Mesenchymal stem cell (in vitro differentiated cells and primary cell): ENCODE data around the gene CLIP3.

Experiments used
- DNase-seq: peaks from one replicate; pipeline ENCODE4 v3.0.0-alpha.2; 2013
- H2AFZ ChIP-seq: one replicate; pipeline ENCODE4 v1.6.1; 2013; ENCODE audit warnings: low read depth, mild to moderate bottlenecking, control low read depth, inconsistent platforms, low read length, moderate library complexity
- H2AK5ac ChIP-seq: 2 replicates; pipeline ENCODE4 v1.6.1; 2013; ENCODE audit warnings: low read length, moderate library complexity, mild to moderate bottlenecking, inconsistent platforms; ENCODE audit not compliant: severe bottlenecking
- H2BK120ac ChIP-seq: one replicate; pipeline ENCODE4 v1.6.1; 2013; ENCODE audit warnings: low read depth, mild to moderate bottlenecking, inconsistent platforms, low read length, moderate library complexity
- H2BK12ac ChIP-seq, 2 experiments: one replicate each; pipeline ENCODE4 v1.6.1; 2013; ENCODE audit warnings: inconsistent platforms in 2 of 2, low read length in 2 of 2, mild to moderate bottlenecking in 2 of 2, moderate library complexity in 2 of 2, control low read depth in 1 of 2
- H2BK15ac ChIP-seq: one replicate; pipeline ENCODE4 v1.6.1; 2013; ENCODE audit warnings: mild to moderate bottlenecking, low read depth, inconsistent platforms; ENCODE audit not compliant: poor library complexity, severe bottlenecking
- H2BK5ac ChIP-seq: 2 replicates; pipeline ENCODE4 v1.6.1; 2013; ENCODE audit warnings: low read depth, mild to moderate bottlenecking, low read length, control low read depth, inconsistent platforms; ENCODE audit not compliant: poor library complexity, severe bottlenecking
- H3K14ac ChIP-seq, 2 experiments: one replicate each; pipeline ENCODE4 v1.6.1; 2013; ENCODE audit warnings: inconsistent platforms in 2 of 2, low read length in 2 of 2, control low read depth in 1 of 2, mild to moderate bottlenecking in 1 of 2, moderate library complexity in 1 of 2
- H3K18ac ChIP-seq, 2 experiments: one replicate each; pipeline ENCODE4 v1.6.1; 2013; ENCODE audit warnings: inconsistent platforms in 2 of 2, low read length in 2 of 2, control low read depth in 1 of 2, low read depth in 1 of 2, mild to moderate bottlenecking in 1 of 2
- H3K23ac ChIP-seq, 2 experiments: one replicate each; pipeline ENCODE4 v1.6.1; 2013; ENCODE audit warnings: inconsistent platforms in 2 of 2, low read length in 2 of 2, mild to moderate bottlenecking in 2 of 2, moderate library complexity in 2 of 2, control low read depth in 1 of 2
- H3K27ac ChIP-seq: 2 replicates; pipeline ENCODE4 v1.5.1; 2013; ENCODE audit warnings: mild to moderate bottlenecking, moderate library complexity, low read length, control low read depth, inconsistent platforms; ENCODE audit not compliant: poor library complexity, severe bottlenecking
- H3K27me3 ChIP-seq, 2 experiments: 2 replicates each; pipeline versions ENCODE4 v1.6.1 to v1.7.0; 2013; ENCODE audit warnings: low read length in 2 of 2, mild to moderate bottlenecking in 2 of 2, moderate library complexity in 2 of 2, control low read depth in 1 of 2, inconsistent platforms in 1 of 2; ENCODE audit not compliant: control insufficient read depth in 1 of 2, insufficient read depth in 1 of 2
- H3K36me3 ChIP-seq, 2 experiments: 2 replicates each; pipeline versions ENCODE4 v1.6.1 to v1.7.0; 2013; ENCODE audit warnings: low read length in 2 of 2, control low read depth in 1 of 2, inconsistent platforms in 1 of 2, low read depth in 1 of 2, mild to moderate bottlenecking in 1 of 2; ENCODE audit not compliant: insufficient read depth in 2 of 2, control insufficient read depth in 1 of 2
- H3K4ac ChIP-seq, 2 experiments: one replicate each; pipeline ENCODE4 v1.6.1; 2013; ENCODE audit warnings: inconsistent platforms in 2 of 2, low read length in 2 of 2, mild to moderate bottlenecking in 2 of 2, moderate library complexity in 2 of 2, control low read depth in 1 of 2, low read depth in 1 of 2
- H3K4me1 ChIP-seq: 2 replicates; pipeline ENCODE4 v1.6.1; 2013; ENCODE audit warnings: low read depth, low read length, control low read depth; ENCODE audit not compliant: control insufficient read depth, insufficient read depth
- H3K4me2 ChIP-seq: 2 replicates; pipeline ENCODE4 v1.6.1; 2013; ENCODE audit warnings: low read length, mild to moderate bottlenecking, inconsistent platforms; ENCODE audit not compliant: poor library complexity, severe bottlenecking
- H3K4me3 ChIP-seq, 2 experiments: 2 replicates each; pipeline versions ENCODE4 v1.5.1 to v1.7.0; 2013; ENCODE audit warnings: low read length in 2 of 2, mild to moderate bottlenecking in 2 of 2, control low read depth in 1 of 2, low read depth in 1 of 2; ENCODE audit not compliant: insufficient read depth in 1 of 2
- H3K79me1 ChIP-seq: replicated peaks from 2 replicates; pipeline ENCODE4 v1.6.1; 2013; ENCODE audit warnings: mild to moderate bottlenecking, control low read depth, low read length, inconsistent platforms; ENCODE audit not compliant: poor library complexity, severe bottlenecking
- H3K9ac ChIP-seq: 2 replicates; pipeline ENCODE4 v1.7.0; 2013; ENCODE audit warnings: mild to moderate bottlenecking, low read length, moderate library complexity
- H3K9me3 ChIP-seq: 2 replicates; pipeline ENCODE4 v1.7.0; 2013; ENCODE audit warnings: mild to moderate bottlenecking, low read length; ENCODE audit not compliant: control insufficient read depth
- H4K8ac ChIP-seq: one replicate; pipeline ENCODE4 v1.6.1; 2013; ENCODE audit warnings: inconsistent platforms, mild to moderate bottlenecking, low read length, moderate library complexity
- H4K91ac ChIP-seq: one replicate; pipeline ENCODE4 v1.6.1; 2013; ENCODE audit warnings: mild to moderate bottlenecking, low read length, inconsistent platforms
- WGBS: methylation state at CpG from one replicate; pipeline ENCODE4 v1.1.7; 2013; ENCODE audit warnings: mixed read lengths; 5-methylcytosine and 5-hydroxymethylcytosine counted together

Gene CLIP3

GRCh38 chr19:35987571-35987896 is 45.1 kb downstream of the CLIP3 start:
- no peak for DNase-seq
- Histone ChIP-seq H2BK15ac (no peak overlapping the region), H3K4ac (no peak overlapping the region), H3K18ac (no peak overlapping the region), H3K36me3 (no peaks in the 10 kb centered on the region), H3K27me3 (peaks cover 45 to 55% of the 10 kb centered on the region in 2 experiments), H3K4me2 (peak overlapping the region; percentile 83), H3K4me1 (peaks cover 8% of the 10 kb centered on the region), H3K9ac (no peak overlapping the region), H3K9me3 (peaks cover 3% of the 10 kb centered on the region), H2BK12ac (no peak overlapping the region), H4K91ac (no peak overlapping the region), H3K79me1 (no peaks in the 10 kb centered on the region), H3K14ac (no peak overlapping the region), H3K27ac (no peak overlapping the region), H2AFZ (no peak overlapping the region), H2AK5ac (no peak overlapping the region), H3K23ac (no peak overlapping the region), H4K8ac (no peak overlapping the region), H2BK120ac (no peak overlapping the region), H3K4me3 (no peak overlapping the region), H2BK5ac (no peak overlapping the region)
- WGBS: 47% methylated on average over 6 of the region's 8 CpGs

- H3K4me2 ChIP-seq: peak overlapping the region; percentile 83
- H4K91ac ChIP-seq: no peak overlapping the region
- no peak overlapping the region for H3K14ac ChIP-seq
- H2AK5ac ChIP-seq: no peak overlapping the region
- H2BK5ac ChIP-seq: no peak overlapping the region
- peaks cover 8% of the 10 kb centered on the region for H3K4me1 ChIP-seq
- no peak overlapping the region for H3K27ac ChIP-seq
- no peak overlapping the region for H2BK12ac ChIP-seq
- H3K36me3 ChIP-seq: no peaks in the 10 kb centered on the region
- DNase-seq: no peak
- H2BK15ac ChIP-seq: peak overlapping the region; percentile 30
- peaks cover 50 to 61% of the 10 kb centered on the region in 2 experiments for H3K27me3 ChIP-seq
- WGBS: 12% methylated on average over 48 of the region's 54 CpGs
- no peaks in the 10 kb centered on the region for H3K79me1 ChIP-seq
- no peak overlapping the region for H3K4ac ChIP-seq
- H3K9ac ChIP-seq: no peak overlapping the region
- no peak overlapping the region for H2BK120ac ChIP-seq
- H3K9me3 ChIP-seq: peaks cover 3% of the 10 kb centered on the region
- H2AFZ ChIP-seq: no peak overlapping the region
- no peak overlapping the region for H3K18ac ChIP-seq
- peak overlapping the region; percentile 40 to 51 for H3K4me3 ChIP-seq
- no peak overlapping the region for H4K8ac ChIP-seq
- peak overlapping the region in 1 of 2 experiments; percentile 29 for H3K23ac ChIP-seq
These were observed 45.8 kb downstream of the CLIP3 start for GRCh38 chr19:35986664-35987570.

GRCh38 chr19:35986111-35986510 is 46.6 kb downstream of the CLIP3 start:
- Histone ChIP-seq H3K18ac (no peak overlapping the region), H4K8ac (no peak overlapping the region), H2AK5ac (no peak overlapping the region), H3K4ac (no peak overlapping the region), H3K79me1 (no peaks in the 10 kb centered on the region), H2BK120ac (no peak overlapping the region), H3K4me1 (peaks cover 8% of the 10 kb centered on the region), H3K23ac (peak overlapping the region in 1 of 2 experiments; percentile 3), H4K91ac (no peak overlapping the region), H3K27ac (no peak overlapping the region), H3K4me3 (no peak overlapping the region), H3K4me2 (no peak overlapping the region), H2AFZ (no peak overlapping the region), H3K9me3 (peaks cover 3% of the 10 kb centered on the region), H3K36me3 (no peaks in the 10 kb centered on the region), H2BK15ac (peak overlapping the region; percentile 30), H3K27me3 (peaks cover 50 to 68% of the 10 kb centered on the region in 2 experiments), H3K14ac (no peak overlapping the region), H3K9ac (no peak overlapping the region), H2BK12ac (no peak overlapping the region), H2BK5ac (no peak overlapping the region)
- no peak for DNase-seq
- WGBS: 90% methylated on average over 5 of the region's 5 CpGs

- Histone ChIP-seq H3K27me3 (peaks cover 49 to 79% of the 10 kb centered on the region in 2 experiments), H3K4me2 (no peak overlapping the region), H3K9ac (no peak overlapping the region), H2AFZ (no peak overlapping the region), H3K36me3 (no peaks in the 10 kb centered on the region), H2AK5ac (no peak overlapping the region), H3K9me3 (no peaks in the 10 kb centered on the region), H2BK15ac (no peak overlapping the region), H3K23ac (peak overlapping the region in 1 of 2 experiments; percentile 34), H2BK12ac (no peak overlapping the region), H2BK5ac (no peak overlapping the region), H4K8ac (no peak overlapping the region), H3K4ac (no peak overlapping the region), H3K14ac (no peak overlapping the region), H4K91ac (no peak overlapping the region), H3K4me1 (peaks cover 8% of the 10 kb centered on the region), H3K18ac (no peak overlapping the region), H3K79me1 (no peaks in the 10 kb centered on the region), H3K27ac (no peak overlapping the region), H2BK120ac (no peak overlapping the region), H3K4me3 (no peak overlapping the region)
- DNase-seq: no peak
- WGBS: 80% methylated on average over 8 of the region's 8 CpGs
These were observed 49.5 kb downstream of the CLIP3 start for GRCh38 chr19:35983177-35983576.
